Measurements from ENCODE around the gene TNRC6C.
"Not testable (repeated sequence)": the region's sequence is repeated elsewhere in the genome, so short reads cannot be mapped to it uniquely, and the experiment has no call there.

The TNRC6C gene

GRCh38 chr17:77933777-77934398 lies 24.6 kb upstream of the TNRC6C start:
- no peak for DNase-seq

GRCh38 chr17:77935121-77935571 lies 23.4 kb upstream of the TNRC6C start:
- peak; percentile 76 for DNase-seq

- DNase-seq: not testable (repeated sequence)
These were observed 22.8 kb upstream of the TNRC6C start for GRCh38 chr17:77935744-77936143.

- DNase-seq: no peak
These were observed 21.6 kb upstream of the TNRC6C start for GRCh38 chr17:77936881-77937280.

- DNase-seq: no peak
These were observed 17.5 kb upstream of the TNRC6C start for GRCh38 chr17:77941004-77941403.

GRCh38 chr17:77942112-77942988 lies 16.2 kb upstream of the TNRC6C start:
- no peak for DNase-seq

GRCh38 chr17:77943971-77944370 lies 14.5 kb upstream of the TNRC6C start:
- DNase-seq: no peak

- DNase-seq: no peak
These were observed 13.9 kb upstream of the TNRC6C start for GRCh38 chr17:77944390-77945222.

GRCh38 chr17:77946900-77947645 lies 11.4 kb upstream of the TNRC6C start:
- DNase-seq: no peak

- DNase-seq: no peak
These were observed 9.8 kb upstream of the TNRC6C start for GRCh38 chr17:77948690-77949114.

GRCh38 chr17:77951123-77951522 lies 7.4 kb upstream of the TNRC6C start:
- DNase-seq: no peak

- DNase-seq: no peak
These were observed 6.1 kb upstream of the TNRC6C start for GRCh38 chr17:77952368-77952767.

GRCh38 chr17:77957235-77957856 lies 1.2 kb upstream of the TNRC6C start:
- peak; percentile 46 for DNase-seq

- DNase-seq: no peak
These were observed 218 bp downstream of the TNRC6C start for GRCh38 chr17:77958716-77959125.

GRCh38 chr17:77959126-77959925 lies 823 bp downstream of the TNRC6C start:
- DNase-seq: peak; percentile 65

- DNase-seq: peak; percentile 58
These were observed 1.5 kb downstream of the TNRC6C start for GRCh38 chr17:77959926-77960521.

- DNase-seq: peak; percentile 46
These were observed 3.2 kb downstream of the TNRC6C start for GRCh38 chr17:77961741-77962140.

- DNase-seq: no peak
These were observed 3.8 kb downstream of the TNRC6C start for GRCh38 chr17:77962348-77962747.

- peak; percentile 64 for DNase-seq
These were observed 4.9 kb downstream of the TNRC6C start for GRCh38 chr17:77963441-77963840.

GRCh38 chr17:77965352-77965751 lies 6.8 kb downstream of the TNRC6C start:
- no peak for DNase-seq

GRCh38 chr17:77966476-77966875 lies 8.0 kb downstream of the TNRC6C start:
- no peak for DNase-seq

Measured in NCI-H69 (cell line).